HG03432 (cell line): ENCODE results near the gene ZNF485.
"Not testable (repeated sequence)": the region's sequence is repeated elsewhere in the genome, so short reads cannot be mapped to it uniquely, and the experiment has no call there.

Source experiments
- ATAC-seq: cut with Tn5 transposase; IDR thresholded peaks from one replicate; pipeline ENCODE4 v1.9.1; 2021; ENCODE audit warnings: mild to moderate bottlenecking, moderate library complexity; ENCODE audit not compliant: unreplicated experiment

Gene ZNF485

GRCh38 chr10:43606323-43607198 is at the start of gene ZNF485:
Gene ZNF485, plus strand, starts transcription at chr10:43606438. Its CDS starts 613 bp downstream, at chr10:43607051.
- ATAC-seq = peak; percentile 100

GRCh38 chr10:43557214-43557613 is 49.0 kb upstream of the ZNF485 start:
- no peak for ATAC-seq

GRCh38 chr10:43569681-43570080 is 36.6 kb upstream of the ZNF485 start:
- ATAC-seq = no peak

DNA sequence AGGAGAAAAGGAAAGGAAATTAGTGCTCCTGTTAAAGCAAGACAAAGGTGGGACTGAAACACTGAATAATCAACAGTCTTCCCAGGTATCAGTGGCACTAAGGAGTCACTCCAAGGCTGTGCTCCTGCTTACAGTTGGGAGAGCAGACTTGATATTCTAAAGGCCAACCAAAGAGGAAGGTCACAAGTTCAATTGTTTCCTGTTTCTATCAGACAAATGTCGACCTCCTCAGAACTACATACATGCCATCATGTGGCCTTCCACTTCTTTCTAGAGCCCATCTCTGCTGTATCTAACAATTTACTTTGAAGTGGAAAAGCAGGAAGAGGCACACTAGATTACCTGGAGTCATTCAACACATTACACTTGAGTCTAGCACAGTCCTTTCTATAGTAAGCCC is 35.3 kb upstream of the ZNF485 start:
- ATAC-seq = no peak

- ATAC-seq = no peak
Measured at GRCh38 chr10:43573250-43574000, 32.8 kb upstream of the ZNF485 start.

DNA sequence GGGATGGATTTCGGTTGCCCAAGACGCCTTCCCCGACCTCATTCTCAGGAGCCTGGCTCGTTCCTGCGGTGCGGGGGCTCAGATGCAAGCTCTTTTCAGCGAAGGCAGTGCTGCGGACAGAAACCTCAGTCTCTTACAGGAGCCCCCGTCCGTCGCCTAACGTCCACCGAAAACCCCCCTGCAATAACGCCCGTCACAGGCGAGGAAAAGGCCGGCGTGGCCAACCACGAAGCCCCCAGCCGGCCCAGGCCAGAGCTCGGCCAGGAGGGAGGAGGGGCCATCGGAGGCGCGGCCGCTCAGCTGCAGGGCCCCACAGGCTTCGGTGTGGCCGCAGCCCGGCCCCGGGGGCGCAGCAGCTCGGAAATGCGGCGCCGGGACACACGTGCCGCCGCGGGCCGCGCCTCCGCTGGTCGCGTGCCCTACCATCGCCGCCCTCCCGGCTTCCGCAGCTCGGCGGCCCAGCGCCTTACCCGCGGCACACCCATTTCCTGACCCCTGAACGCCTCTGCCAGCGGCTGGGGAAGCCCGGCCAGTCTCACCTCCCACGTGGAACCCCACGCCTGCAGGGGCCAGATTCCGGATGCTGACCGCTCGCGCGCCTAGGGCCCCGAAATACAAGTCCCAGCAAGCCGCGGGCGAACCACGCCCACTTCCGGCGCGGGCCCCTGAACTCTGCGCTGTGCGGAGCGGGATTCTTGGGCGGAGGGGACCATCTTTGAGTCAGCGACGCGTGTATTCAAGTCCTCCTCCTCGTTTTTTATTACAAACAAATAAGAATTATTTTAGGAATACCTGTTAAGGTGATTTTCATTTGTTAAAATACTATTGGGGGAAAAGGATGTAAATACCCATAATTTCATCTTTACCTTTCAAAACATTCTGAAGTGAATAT is 32.0 kb upstream of the ZNF485 start, which contains the start of gene ZNF239:
Gene ZNF239, minus strand, starts transcription at position 616 of the 892 bp plus-strand sequence. CDS start 16,537 bp downstream, outside the sequence.
- ATAC-seq = peak; percentile 98

GRCh38 chr10:43574906-43575305 is 31.3 kb upstream of the ZNF485 start:
- no peak for ATAC-seq

DNA sequence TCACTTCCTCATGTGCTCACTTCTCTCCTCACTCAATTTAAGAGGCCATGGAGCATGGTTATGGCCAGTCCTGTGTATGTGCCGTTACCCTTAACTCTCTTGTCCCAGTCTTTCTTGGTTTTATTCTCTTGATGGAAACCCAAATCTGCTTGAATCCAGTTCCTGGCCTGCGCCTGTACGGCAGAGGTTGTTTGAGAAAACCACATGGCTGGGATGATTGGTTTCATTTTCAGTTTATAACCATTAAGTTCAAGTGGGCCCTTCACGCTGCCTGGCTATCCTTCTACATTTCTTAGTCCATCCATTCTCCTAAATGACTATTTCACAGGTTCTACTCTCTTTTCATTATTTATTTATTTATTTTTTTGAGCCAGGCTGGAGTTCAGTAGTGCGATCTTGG is 30.2 kb upstream of the ZNF485 start:
- ATAC-seq = no peak

- ATAC-seq = no peak
Measured at GRCh38 chr10:43576580-43576979, 29.7 kb upstream of the ZNF485 start.

DNA sequence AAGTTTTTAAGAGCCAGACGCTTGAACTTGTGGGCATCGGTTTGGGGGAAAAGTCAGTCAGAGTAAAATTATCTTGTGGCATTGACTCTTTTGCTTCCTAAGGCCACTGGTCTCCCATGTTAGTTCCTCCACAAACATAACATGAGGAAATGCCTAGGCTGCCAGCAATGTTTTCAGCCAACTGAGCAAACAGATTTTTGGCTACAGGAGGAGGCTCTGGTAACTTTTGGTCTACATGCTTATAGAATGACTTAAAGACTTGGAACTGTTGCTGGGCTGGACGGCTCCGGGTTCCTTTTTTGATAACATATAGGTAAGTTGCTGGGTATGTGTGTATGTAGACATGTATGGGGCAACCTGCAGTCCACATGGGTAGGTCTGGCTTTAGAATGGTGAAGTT is 22.2 kb upstream of the ZNF485 start:
- ATAC-seq = no peak

GRCh38 chr10:43585046-43585445 is 21.2 kb upstream of the ZNF485 start:
- ATAC-seq = no peak

GRCh38 chr10:43585981-43586729 is 20.1 kb upstream of the ZNF485 start:
- no peak for ATAC-seq

- not testable (repeated sequence) for ATAC-seq
Measured at GRCh38 chr10:43586730-43587115, 19.5 kb upstream of the ZNF485 start.

DNA sequence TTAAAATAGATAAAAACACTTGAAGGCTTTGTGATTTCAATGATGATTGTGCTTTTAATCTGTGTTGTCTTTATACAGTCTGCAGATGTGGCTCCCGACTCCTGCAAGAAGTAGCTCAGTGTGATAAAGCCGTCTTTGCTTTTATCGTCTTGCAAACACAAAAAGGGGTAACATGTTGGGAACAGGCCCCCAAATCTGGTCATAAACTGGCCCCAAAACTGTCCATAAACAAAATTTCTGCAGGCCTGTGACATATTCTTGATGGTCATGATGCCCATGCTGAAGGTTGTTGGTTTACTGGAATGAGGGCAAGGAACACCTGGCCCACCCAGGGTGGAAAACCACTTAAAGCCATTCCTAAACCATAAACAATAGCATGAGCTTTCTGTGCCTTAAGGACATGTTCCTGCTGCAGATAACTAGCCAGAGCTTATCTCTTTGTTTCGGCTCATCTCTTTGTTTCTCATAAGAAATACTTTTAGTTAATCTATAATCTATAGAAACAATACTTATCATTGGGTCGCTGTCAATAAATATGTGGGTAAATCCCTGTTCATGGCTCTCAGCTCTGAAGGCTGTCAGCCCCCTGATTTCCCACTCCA is 14.8 kb upstream of the ZNF485 start:
- no peak for ATAC-seq

GRCh38 chr10:43594944-43595589 is 11.2 kb upstream of the ZNF485 start:
- peak; percentile 93 for ATAC-seq

- peak; percentile 56 for ATAC-seq
Measured at GRCh38 chr10:43595739-43596298, 10.4 kb upstream of the ZNF485 start.

- ATAC-seq = no peak
Measured at GRCh38 chr10:43596546-43596945, 9.7 kb upstream of the ZNF485 start.

GRCh38 chr10:43598446-43598845 is 7.8 kb upstream of the ZNF485 start:
- no peak for ATAC-seq

DNA sequence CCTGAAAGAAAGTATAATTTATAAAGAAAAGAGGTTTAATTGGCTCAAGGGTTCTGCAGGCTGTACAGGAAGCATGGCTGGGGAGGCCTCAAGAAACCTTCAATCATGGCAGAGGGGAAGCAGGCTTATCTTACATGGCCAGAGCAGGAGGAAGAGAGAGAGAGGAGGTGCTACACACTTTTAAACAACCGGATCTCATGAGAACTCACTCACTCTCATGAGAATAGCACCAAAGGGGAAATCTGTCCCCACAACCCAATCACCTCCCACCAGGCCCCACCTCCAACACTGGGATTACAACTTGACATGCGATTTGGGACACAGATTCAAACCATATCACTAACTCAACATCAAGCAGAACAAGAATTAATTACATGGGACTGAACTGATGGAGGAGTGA is 6.9 kb upstream of the ZNF485 start:
- no peak for ATAC-seq
